ENCODE data around the gene ZDHHC23. TPM values are rescaled to one million over a fixed set of nuclear protein-coding genes. Genes with fewer than 3 reads are reported as not detected.

Gene ZDHHC23
- total RNA-seq, 1 donor from 2014 or later, result 0.27 TPM

GRCh38 chr3:113948015-113948917 is 453 bp downstream of the ZDHHC23 start:
- Mint-ChIP-seq H3K27me3 (ENCODE audit: unreplicated experiment) (peaks cover 67% of the 10 kb centered on the region), H3K9me3 (ENCODE audit: unreplicated experiment) (no peaks in the 10 kb centered on the region)

GRCh38 chr3:113952921-113953320 is 5.1 kb downstream of the ZDHHC23 start:
- Mint-ChIP-seq H3K36me3 (ENCODE audit: unreplicated experiment) (no peaks in the 10 kb centered on the region), H3K4me1 (ENCODE audit: unreplicated experiment) (peaks cover 5% of the 10 kb centered on the region), H3K4me3 (ENCODE audit: unreplicated experiment) (no peak overlapping the region), H3K9me3 (ENCODE audit: unreplicated experiment) (no peaks in the 10 kb centered on the region), H3K27me3 (ENCODE audit: unreplicated experiment) (peaks cover 63% of the 10 kb centered on the region), H3K27ac (ENCODE audit: unreplicated experiment) (no peak overlapping the region)
- DNase-seq (ENCODE audit: extremely low spot score, unreplicated experiment), result no peak
- TF ChIP-seq, protein P1, sequence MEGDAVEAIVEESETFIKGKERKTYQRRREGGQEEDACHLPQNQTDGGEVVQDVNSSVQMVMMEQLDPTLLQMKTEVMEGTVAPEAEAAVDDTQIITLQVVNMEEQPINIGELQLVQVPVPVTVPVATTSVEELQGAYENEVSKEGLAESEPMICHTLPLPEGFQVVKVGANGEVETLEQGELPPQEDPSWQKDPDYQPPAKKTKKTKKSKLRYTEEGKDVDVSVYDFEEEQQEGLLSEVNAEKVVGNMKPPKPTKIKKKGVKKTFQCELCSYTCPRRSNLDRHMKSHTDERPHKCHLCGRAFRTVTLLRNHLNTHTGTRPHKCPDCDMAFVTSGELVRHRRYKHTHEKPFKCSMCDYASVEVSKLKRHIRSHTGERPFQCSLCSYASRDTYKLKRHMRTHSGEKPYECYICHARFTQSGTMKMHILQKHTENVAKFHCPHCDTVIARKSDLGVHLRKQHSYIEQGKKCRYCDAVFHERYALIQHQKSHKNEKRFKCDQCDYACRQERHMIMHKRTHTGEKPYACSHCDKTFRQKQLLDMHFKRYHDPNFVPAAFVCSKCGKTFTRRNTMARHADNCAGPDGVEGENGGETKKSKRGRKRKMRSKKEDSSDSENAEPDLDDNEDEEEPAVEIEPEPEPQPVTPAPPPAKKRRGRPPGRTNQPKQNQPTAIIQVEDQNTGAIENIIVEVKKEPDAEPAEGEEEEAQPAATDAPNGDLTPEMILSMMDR (IDR thresholded peaks at IDR 0.05), result no peak

More at GRCh38 chr3:113948015-113948917, 453 bp downstream of the ZDHHC23 start:
- no peak overlapping the region for H3K27ac Mint-ChIP-seq (ENCODE audit: unreplicated experiment)
- no peaks in the 10 kb centered on the region for H3K36me3 Mint-ChIP-seq (ENCODE audit: unreplicated experiment)
- TF ChIP-seq, protein P1 (IDR thresholded peaks at IDR 0.05), result no peak
- H3K4me3 Mint-ChIP-seq (ENCODE audit: unreplicated experiment), result peak overlapping the region; percentile 60
- peaks cover 9% of the 10 kb centered on the region for H3K4me1 Mint-ChIP-seq (ENCODE audit: unreplicated experiment)
- no peak for DNase-seq (ENCODE audit: extremely low spot score, unreplicated experiment)

DNA sequence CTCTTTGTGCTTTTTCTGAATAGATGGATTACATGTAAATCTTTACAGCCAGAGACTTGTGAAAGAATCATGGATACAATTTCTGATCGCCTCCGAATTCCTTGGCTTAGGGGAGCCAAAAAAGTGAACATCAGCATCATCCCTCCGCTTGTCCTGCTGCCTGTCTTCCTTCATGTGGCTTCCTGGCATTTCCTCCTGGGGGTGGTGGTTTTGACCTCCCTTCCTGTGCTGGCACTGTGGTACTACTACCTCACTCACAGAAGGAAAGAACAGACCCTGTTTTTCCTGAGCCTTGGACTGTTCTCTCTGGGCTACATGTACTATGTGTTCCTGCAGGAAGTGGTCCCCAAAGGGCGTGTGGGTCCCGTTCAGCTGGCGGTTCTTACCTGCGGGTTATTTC is 5.9 kb downstream of the ZDHHC23 start:
- H3K9me3 Mint-ChIP-seq (ENCODE audit: unreplicated experiment), result no peaks in the 10 kb centered on the region
- DNase-seq (ENCODE audit: extremely low spot score, unreplicated experiment), result no peak
- no peak overlapping the region for H3K4me3 Mint-ChIP-seq (ENCODE audit: unreplicated experiment)
- H3K4me1 Mint-ChIP-seq (ENCODE audit: unreplicated experiment), result peaks cover 3% of the 10 kb centered on the region
- no peak overlapping the region for H3K27ac Mint-ChIP-seq (ENCODE audit: unreplicated experiment)
- peaks cover 66% of the 10 kb centered on the region for H3K27me3 Mint-ChIP-seq (ENCODE audit: unreplicated experiment)
- TF ChIP-seq, protein P1 (IDR thresholded peaks at IDR 0.05), result no peak
- H3K36me3 Mint-ChIP-seq (ENCODE audit: unreplicated experiment), result no peaks in the 10 kb centered on the region

DNA sequence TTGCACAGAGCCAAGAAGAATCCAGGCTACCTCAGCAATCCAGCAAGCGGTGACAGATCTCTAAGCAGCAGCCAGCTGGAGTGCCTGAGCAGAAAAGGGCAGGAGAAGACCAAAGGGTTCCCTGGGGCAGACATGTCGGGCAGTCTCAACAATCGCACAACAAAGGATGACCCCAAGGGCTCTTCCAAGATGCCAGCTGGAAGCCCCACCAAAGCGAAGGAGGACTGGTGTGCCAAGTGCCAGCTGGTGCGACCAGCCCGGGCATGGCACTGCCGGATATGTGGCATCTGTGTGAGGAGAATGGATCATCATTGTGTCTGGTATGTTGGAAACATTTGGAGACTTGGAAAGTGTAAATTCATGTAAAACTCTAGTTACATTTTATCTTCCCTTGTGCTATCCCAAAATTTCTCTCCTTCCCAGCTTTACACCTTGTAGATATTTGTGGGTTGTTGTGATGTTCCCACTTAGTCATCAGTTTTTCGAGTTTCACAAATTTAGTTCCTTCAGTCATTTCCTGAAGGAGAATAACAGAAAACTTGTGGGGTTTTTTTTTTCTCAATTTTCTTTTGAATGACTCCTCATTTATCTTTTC is 6.4 kb downstream of the ZDHHC23 start:
- H3K9me3 Mint-ChIP-seq (ENCODE audit: unreplicated experiment), result no peaks in the 10 kb centered on the region
- DNase-seq (ENCODE audit: extremely low spot score, unreplicated experiment), result no peak
- H3K27ac Mint-ChIP-seq (ENCODE audit: unreplicated experiment), result no peak overlapping the region
- TF ChIP-seq, protein P1 (IDR thresholded peaks at IDR 0.05), result no peak
- no peak overlapping the region for H3K4me3 Mint-ChIP-seq (ENCODE audit: unreplicated experiment)
- H3K4me1 Mint-ChIP-seq (ENCODE audit: unreplicated experiment), result no peaks in the 10 kb centered on the region
- peaks cover 65% of the 10 kb centered on the region for H3K27me3 Mint-ChIP-seq (ENCODE audit: unreplicated experiment)
- no peaks in the 10 kb centered on the region for H3K36me3 Mint-ChIP-seq (ENCODE audit: unreplicated experiment)

DNA sequence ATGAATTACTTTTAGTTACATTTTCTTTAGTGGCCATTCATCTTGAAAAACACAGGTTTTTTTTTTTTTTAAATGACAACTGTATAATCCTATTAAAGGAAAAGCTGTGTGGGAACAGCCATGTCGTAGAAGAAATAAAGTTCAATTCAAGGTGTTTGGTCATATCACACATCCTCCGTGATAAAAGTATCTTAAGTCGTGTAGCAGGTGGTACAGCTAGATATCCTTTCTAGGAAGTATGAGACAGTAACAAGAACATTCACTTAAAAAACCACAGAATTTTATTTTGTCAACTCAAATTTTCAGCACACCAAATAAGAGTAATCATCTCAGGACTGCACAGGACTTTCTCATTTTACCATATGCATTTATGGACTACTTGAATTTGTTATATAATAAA is 16.1 kb downstream of the ZDHHC23 start:
- no peak for DNase-seq (ENCODE audit: extremely low spot score, unreplicated experiment)
- TF ChIP-seq, protein P1 (IDR thresholded peaks at IDR 0.05), result no peak
- Mint-ChIP-seq H3K27me3 (ENCODE audit: unreplicated experiment) (peaks cover 28% of the 10 kb centered on the region), H3K36me3 (ENCODE audit: unreplicated experiment) (no peaks in the 10 kb centered on the region), H3K27ac (ENCODE audit: unreplicated experiment) (no peak overlapping the region), H3K4me3 (ENCODE audit: unreplicated experiment) (no peak overlapping the region), H3K4me1 (ENCODE audit: unreplicated experiment) (no peaks in the 10 kb centered on the region), H3K9me3 (ENCODE audit: unreplicated experiment) (peaks cover 3% of the 10 kb centered on the region)

Measured in osteocyte (in vitro differentiated cells).